ENCODE results near the gene DZIP1L. TPM values are rescaled to one million over a fixed set of nuclear protein-coding genes. Genes with fewer than 3 reads are reported as not detected.

Gene DZIP1L
- total RNA-seq, 1 experiment from 2014 or later, result 3.8 TPM

GRCh38 chr3:138066383-138066782, 49.0 kb downstream of the DZIP1L start:
- no peak overlapping the region for H3K4me2 ChIP-seq (ENCODE audit: low read length)
- H2AFZ ChIP-seq (ENCODE audit: low read length), result no peak overlapping the region
- POLR2A ChIA-PET (ENCODE audit: unreplicated experiment), result no interaction called here
- no peak overlapping the region for H3K27ac ChIP-seq (ENCODE audit: low read length)
- TF ChIP-seq EZH2phosphoT487 (IDR thresholded peaks at IDR 0.05; ENCODE audit: borderline replicate concordance, low read length) (no peak), EZH2 (IDR thresholded peaks at IDR 0.05; ENCODE audit: low read length, unreplicated experiment) (no peak), CTCF (conservative IDR thresholded peaks at IDR 0.05; ENCODE audit: low read depth, low read length) (no peak)
- ATAC-seq (no peak), DNase-seq (no peak)
- no peaks in the 10 kb centered on the region for H3F3A ChIP-seq (ENCODE audit: low read length, unreplicated experiment)
- H3K79me2 ChIP-seq (ENCODE audit: low read length), result no peaks in the 10 kb centered on the region
- intact Hi-C loops (cut with micrococcal nuclease), result no loop called here
- no peaks in the 10 kb centered on the region for H3K9me2 ChIP-seq (replicated peaks; ENCODE audit: low read length)
- H3K36me3 ChIP-seq (ENCODE audit: low read depth, low read length), result no peaks in the 10 kb centered on the region
- no TSS peak for BruUV-seq (replicated peaks)
- no peaks in the 10 kb centered on the region for H3K9me3 ChIP-seq (ENCODE audit: low read length)
- H3K4me1 ChIP-seq (ENCODE audit: insufficient read depth, low read length), result no peaks in the 10 kb centered on the region
- no peaks in the 10 kb centered on the region for H3K27me3 ChIP-seq (ENCODE audit: low read length)
- H3K4me3 ChIP-seq (ENCODE audit: low read length), result no peak overlapping the region
- H4K20me1 ChIP-seq (ENCODE audit: low read length), result no peaks in the 10 kb centered on the region
- no peak overlapping the region for H3K9ac ChIP-seq (ENCODE audit: low read length)
- CTCF ChIA-PET, result no interaction called here

- H3F3A ChIP-seq (ENCODE audit: low read length, unreplicated experiment), result no peaks in the 10 kb centered on the region
- no peaks in the 10 kb centered on the region for H3K79me2 ChIP-seq (ENCODE audit: low read length)
- H3K4me2 ChIP-seq (ENCODE audit: low read length), result no peak overlapping the region
- BruUV-seq (replicated peaks), result no TSS peak
- no peaks in the 10 kb centered on the region for H3K36me3 ChIP-seq (ENCODE audit: low read depth, low read length)
- no peak overlapping the region for H3K4me3 ChIP-seq (ENCODE audit: low read length)
- CTCF ChIA-PET, result no interaction called here
- H3K27me3 ChIP-seq (ENCODE audit: low read length), result no peaks in the 10 kb centered on the region
- TF ChIP-seq CTCF (conservative IDR thresholded peaks at IDR 0.05; ENCODE audit: low read depth, low read length) (no peak), EZH2phosphoT487 (IDR thresholded peaks at IDR 0.05; ENCODE audit: borderline replicate concordance, low read length) (no peak), EZH2 (IDR thresholded peaks at IDR 0.05; ENCODE audit: low read length, unreplicated experiment) (no peak)
- no peaks in the 10 kb centered on the region for H4K20me1 ChIP-seq (ENCODE audit: low read length)
- no peak for ATAC-seq
- no peak for DNase-seq
- H3K9ac ChIP-seq (ENCODE audit: low read length), result no peak overlapping the region
- no peaks in the 10 kb centered on the region for H3K9me2 ChIP-seq (replicated peaks; ENCODE audit: low read length)
- POLR2A ChIA-PET (ENCODE audit: unreplicated experiment), result no interaction called here
- no peaks in the 10 kb centered on the region for H3K9me3 ChIP-seq (ENCODE audit: low read length)
- H3K4me1 ChIP-seq (ENCODE audit: insufficient read depth, low read length), result no peaks in the 10 kb centered on the region
- H2AFZ ChIP-seq (ENCODE audit: low read length), result no peak overlapping the region
- intact Hi-C loops (cut with micrococcal nuclease), result no loop called here
- H3K27ac ChIP-seq (ENCODE audit: low read length), result no peak overlapping the region
Measured at GRCh38 chr3:138065949-138066348, 49.5 kb downstream of the DZIP1L start.

- Histone ChIP-seq H3F3A (ENCODE audit: low read length, unreplicated experiment) (no peaks in the 10 kb centered on the region), H3K4me3 (ENCODE audit: low read length) (no peak overlapping the region), H3K36me3 (ENCODE audit: low read depth, low read length) (no peaks in the 10 kb centered on the region), H3K27ac (ENCODE audit: low read length) (no peak overlapping the region), H3K9me2 (replicated peaks; ENCODE audit: low read length) (no peaks in the 10 kb centered on the region), H4K20me1 (ENCODE audit: low read length) (no peaks in the 10 kb centered on the region), H2AFZ (ENCODE audit: low read length) (no peak overlapping the region), H3K9ac (ENCODE audit: low read length) (no peak overlapping the region), H3K79me2 (ENCODE audit: low read length) (no peaks in the 10 kb centered on the region), H3K27me3 (ENCODE audit: low read length) (no peaks in the 10 kb centered on the region), H3K4me1 (ENCODE audit: insufficient read depth, low read length) (no peaks in the 10 kb centered on the region), H3K4me2 (ENCODE audit: low read length) (no peak overlapping the region), H3K9me3 (ENCODE audit: low read length) (no peaks in the 10 kb centered on the region)
- BruUV-seq (replicated peaks), result no TSS peak
- ChIA-PET POLR2A (ENCODE audit: unreplicated experiment) (no interaction called here), CTCF (no interaction called here)
- ATAC-seq (no peak), DNase-seq (no peak)
- intact Hi-C loops (cut with micrococcal nuclease), result no loop called here
- TF ChIP-seq EZH2 (IDR thresholded peaks at IDR 0.05; ENCODE audit: low read length, unreplicated experiment), result no peak
- TF ChIP-seq CTCF (conservative IDR thresholded peaks at IDR 0.05; ENCODE audit: low read depth, low read length), result no peak
- no peak for TF ChIP-seq EZH2phosphoT487 (IDR thresholded peaks at IDR 0.05; ENCODE audit: borderline replicate concordance, low read length)
Measured at GRCh38 chr3:138063416-138063815, 52.0 kb downstream of the DZIP1L start.

Data from PC-3 (cell line).